SK-N-SH (cell line): ENCODE measurements around the gene KCNMB1. TPM values are rescaled to one million over a fixed set of nuclear protein-coding genes. Genes with fewer than 3 reads are reported as not detected.

ENCODE experiments used
- CTCF ChIA-PET: fragments of 300-600, 350-600 bp; formaldehyde crosslinking; extraction: SDS; loops from one replicate; lab custom pipeline; 2021; lab: Yijun Ruan, JAX
- POLR2A ChIA-PET: fragments of 350-600 bp; sonication (Branson Sonifier 250); formaldehyde crosslinking; extraction: SDS; loops from one replicate; lab custom pipeline; 2020; ENCODE audit warnings: antibody characterized with exemption, inconsistent platforms; lab: Yijun Ruan, JAX
- DNase-seq: peaks from one replicate; pipeline ENCODE4 v3.0.0; 2012
- H2AFZ ChIP-seq: fragments of 200-600 bp; sonication (generic); 2 replicates; pipeline ENCODE4 v1.8.1; 2016; ENCODE audit warnings: antibody characterized with exemption, mild to moderate bottlenecking, low read depth
- H3F3A ChIP-seq: fragments of 200-600 bp; sonication (generic); replicated peaks from 2 replicates; pipeline ENCODE3; 2016; ENCODE audit warnings: antibody characterized with exemption, mild to moderate bottlenecking; ENCODE audit not compliant: insufficient read depth
- H3K27ac ChIP-seq, 2 experiments: fragments of 200-500 bp in 1 of 2; fragments of 200-600 bp in 1 of 2; sonication (Bioruptor generic) in 1 of 2; sonication (generic), shearing (Covaris generic) in 1 of 2; 2 replicates each; pipeline versions ENCODE4 v1.5.1 to v1.6.1; 2014 to 2016; ENCODE audit warnings: low read depth in 2 of 2, inconsistent platforms in 1 of 2, low read length in 1 of 2, mild to moderate bottlenecking in 1 of 2, mixed read lengths in 1 of 2
- H3K27me3 ChIP-seq: fragments of 200-600 bp; sonication (generic), shearing (Covaris generic); 2 replicates; pipeline ENCODE4 v1.6.1; 2016; ENCODE audit warnings: mixed run types; ENCODE audit not compliant: insufficient read depth
- H3K36me3 ChIP-seq, 2 experiments: fragments of 200-500 bp in 1 of 2; fragments of 200-600 bp in 1 of 2; sonication (Bioruptor generic) in 1 of 2; sonication (generic) in 1 of 2; replicated peaks in 1 of 2; 2 replicates each; pipeline versions ENCODE3 to v1.5.1; 2014 to 2016; ENCODE audit warnings: low read length in 1 of 2, mild to moderate bottlenecking in 1 of 2; ENCODE audit not compliant: insufficient read depth in 2 of 2, control insufficient read depth in 1 of 2
- H3K4me1 ChIP-seq, 2 experiments: fragments of 200-500 bp in 1 of 2; fragments of 200-600 bp in 1 of 2; sonication (Bioruptor generic) in 1 of 2; sonication (generic), shearing (Covaris generic) in 1 of 2; 2 replicates each; pipeline versions ENCODE4 v1.5.1 to v1.6.1; 2014 to 2016; ENCODE audit warnings: low read depth in 1 of 2, low read length in 1 of 2, mixed run types in 1 of 2; ENCODE audit not compliant: insufficient read depth in 2 of 2, control insufficient read depth in 1 of 2
- H3K4me2 ChIP-seq: fragments of 200-600 bp; sonication (generic), shearing (Covaris generic); 2 replicates; pipeline ENCODE4 v1.6.1; 2017; ENCODE audit warnings: mixed run types
- H3K4me3 ChIP-seq, 2 experiments: fragments of 200-500 bp in 1 of 2; fragments of 200-600 bp in 1 of 2; sonication (Bioruptor generic) in 1 of 2; sonication (generic), shearing (Covaris generic) in 1 of 2; 2 replicates each; pipeline versions ENCODE4 v1.5.1 to v1.8.1; 2014 to 2016; ENCODE audit warnings: low read depth in 2 of 2, inconsistent platforms in 1 of 2, low read length in 1 of 2, mild to moderate bottlenecking in 1 of 2, mixed read lengths in 1 of 2, moderate library complexity in 1 of 2
- H3K79me2 ChIP-seq: fragments of 200-600 bp; sonication (generic); 2 replicates; pipeline ENCODE4 v1.8.1; 2017; ENCODE audit warnings: mild to moderate bottlenecking; ENCODE audit not compliant: insufficient read depth
- H3K9ac ChIP-seq: fragments of 200-600 bp; sonication (generic); 2 replicates; pipeline ENCODE4 v1.6.1; 2017; ENCODE audit warnings: mixed run types
- H3K9me2 ChIP-seq: fragments of 200-600 bp; sonication (generic); 2 replicates; pipeline ENCODE4 v1.6.1; 2017; ENCODE audit warnings: mixed run types
- H3K9me3 ChIP-seq: fragments of 200-600 bp; sonication (generic); 2 replicates; pipeline ENCODE4 v1.6.1; 2017; ENCODE audit warnings: mixed run types, mild to moderate bottlenecking, moderate library complexity
- H4K20me1 ChIP-seq: fragments of 200-600 bp; sonication (generic); 2 replicates; pipeline ENCODE4 v1.6.1; 2017; ENCODE audit warnings: mild to moderate bottlenecking, mixed run types; ENCODE audit not compliant: insufficient read depth
- CHD2 ChIP-seq: fragments of 150-350 bp; IDR thresholded peaks from 2 replicates; pipeline ENCODE4 v1.6.1; 2018; ENCODE audit warnings: low read length; ENCODE audit not compliant: partially characterized antibody
- EZH2phosphoT487 ChIP-seq: fragments of 200-600 bp; sonication (generic); IDR thresholded peaks from 2 replicates; pipeline ENCODE4 v1.6.1; 2017; ENCODE audit warnings: low read depth, mixed run types, mild to moderate bottlenecking, antibody characterized with exemption, moderate library complexity, borderline replicate concordance
- FOSL2 ChIP-seq: IDR thresholded peaks from 2 replicates; pipeline ENCODE4 v1.4.0; 2012; ENCODE audit warnings: low read depth, mild to moderate bottlenecking, moderate library complexity, borderline replicate concordance
- FOXJ3 ChIP-seq: sonication (generic); formaldehyde crosslinking; IDR thresholded peaks from 2 replicates; pipeline ENCODE4 v1.5.1; 2020; ENCODE audit warnings: mild to moderate bottlenecking, missing genetic modification reagents
- GABPA ChIP-seq: IDR thresholded peaks from 2 replicates; pipeline ENCODE4 v1.4.0; 2012; ENCODE audit warnings: low read depth, mild to moderate bottlenecking
- GATA2 ChIP-seq: sonication (generic); formaldehyde crosslinking; IDR thresholded peaks from 2 replicates; pipeline ENCODE4 v1.5.0; 2020; ENCODE audit warnings: mild to moderate bottlenecking, missing genetic modification reagents
- MAX ChIP-seq: IDR thresholded peaks from 2 replicates; pipeline ENCODE4 v1.4.0; 2012; ENCODE audit warnings: low read depth
- MXI1 ChIP-seq: IDR thresholded peaks from 2 replicates; pipeline ENCODE4 v1.6.1; 2012; ENCODE audit warnings: mild to moderate bottlenecking, low read depth, low read length, improper control_type of control experiment
- POLR2AphosphoS5 ChIP-seq: IDR thresholded peaks from 2 replicates; pipeline ENCODE4 v1.6.1; 2012; ENCODE audit warnings: low read depth, low read length
- RAD21 ChIP-seq: IDR thresholded peaks from 2 replicates; pipeline ENCODE4 v1.6.1; 2012; ENCODE audit warnings: mild to moderate bottlenecking, low read length
- RCOR1 ChIP-seq: fragments of 150-350 bp; IDR thresholded peaks from 2 replicates; pipeline ENCODE4 v1.6.1; 2017; ENCODE audit warnings: antibody characterized with exemption, low read length
- RFX5 ChIP-seq: IDR thresholded peaks from 2 replicates; pipeline ENCODE4 v1.6.1; 2012; ENCODE audit warnings: mild to moderate bottlenecking, improper control_type of control experiment, low read length
- RXRA ChIP-seq: IDR thresholded peaks from 2 replicates; pipeline ENCODE4 v1.4.0; 2012; ENCODE audit warnings: low read depth, mild to moderate bottlenecking, borderline replicate concordance
- SIN3A ChIP-seq: IDR thresholded peaks from 2 replicates; pipeline ENCODE4 v1.6.1; 2012; ENCODE audit warnings: low read depth, mild to moderate bottlenecking, low read length, moderate library complexity, borderline replicate concordance
- TAF1 ChIP-seq: IDR thresholded peaks from 2 replicates; pipeline ENCODE4 v1.6.1; 2012; ENCODE audit warnings: low read depth, mild to moderate bottlenecking, low read length, moderate library complexity, borderline replicate concordance
- TCF12 ChIP-seq: IDR thresholded peaks from 2 replicates; pipeline ENCODE4 v1.4.0; 2012
- USF1 ChIP-seq: IDR thresholded peaks from 2 replicates; pipeline ENCODE4 v1.4.0; 2012; ENCODE audit warnings: low read depth, borderline replicate concordance
- ZBTB33 ChIP-seq: IDR thresholded peaks from 2 replicates; pipeline ENCODE4 v1.4.0; 2012; ENCODE audit warnings: low read depth, borderline replicate concordance
- WGBS: methylation state at CpG from one replicate; pipeline ENCODE4 v1.1.6; 2017; ENCODE audit warnings: low lambda C conversion rate; 5-methylcytosine and 5-hydroxymethylcytosine counted together
- polyA plus RNA-seq, 3 experiments: library from polyadenylated mRNA; depleted of rRNA; stranded (reverse); fragments of >200 nt; gene quantifications; 2 replicates each; pipeline ENCODE4 v1.2.3, GENCODE V29; 2012
- TF ChIP-seq, protein P1 (sequence below): IDR thresholded peaks from 2 replicates; pipeline ENCODE4; 2012
- TF ChIP-seq, protein P2 (sequence below): fragments of 150-350 bp; IDR thresholded peaks from 2 replicates; pipeline ENCODE4 v1.6.1; 2016; ENCODE audit warnings: mild to moderate bottlenecking, low read depth, low read length

KCNMB1 gene
- polyA plus RNA-seq, 1 of the 3 experiments (the other 2 are of a cell fraction) = not detected

- no peak overlapping the region for H2AFZ ChIP-seq
Observed at GRCh38 chr5:170416526-170416925, 27.4 kb upstream of the KCNMB1 start.

DNA sequence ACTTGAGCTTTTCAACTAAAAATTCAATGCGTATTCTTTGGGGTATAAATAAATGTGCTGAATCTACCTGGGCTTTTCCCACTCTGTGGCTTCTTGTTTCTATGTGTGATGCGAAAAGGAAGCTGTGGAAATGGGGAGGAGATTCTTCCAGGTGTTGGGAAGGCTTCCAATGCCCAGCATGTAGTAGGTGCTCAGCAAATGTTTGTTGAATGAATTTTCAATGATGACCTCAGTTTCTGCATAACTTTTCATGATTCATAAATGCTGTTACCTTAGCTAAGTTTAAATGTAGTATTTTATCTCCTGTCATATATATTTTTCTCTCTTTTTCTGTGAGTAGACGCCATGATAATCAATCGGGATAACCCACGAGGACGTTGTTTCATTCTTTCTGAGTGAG lies 25.6 kb upstream of the KCNMB1 start:
- no peak for TF ChIP-seq CHD2
- no peak for TF ChIP-seq RXRA
- TF ChIP-seq TCF12 = no peak
- no peak for TF ChIP-seq FOXJ3 (CRISPR knock-in tag)
- no peak for TF ChIP-seq GABPA
- TF ChIP-seq RCOR1 = no peak
- no peak for TF ChIP-seq GATA2 (CRISPR knock-in tag)
- no peak for TF ChIP-seq ZBTB33
- TF ChIP-seq, protein P1, sequence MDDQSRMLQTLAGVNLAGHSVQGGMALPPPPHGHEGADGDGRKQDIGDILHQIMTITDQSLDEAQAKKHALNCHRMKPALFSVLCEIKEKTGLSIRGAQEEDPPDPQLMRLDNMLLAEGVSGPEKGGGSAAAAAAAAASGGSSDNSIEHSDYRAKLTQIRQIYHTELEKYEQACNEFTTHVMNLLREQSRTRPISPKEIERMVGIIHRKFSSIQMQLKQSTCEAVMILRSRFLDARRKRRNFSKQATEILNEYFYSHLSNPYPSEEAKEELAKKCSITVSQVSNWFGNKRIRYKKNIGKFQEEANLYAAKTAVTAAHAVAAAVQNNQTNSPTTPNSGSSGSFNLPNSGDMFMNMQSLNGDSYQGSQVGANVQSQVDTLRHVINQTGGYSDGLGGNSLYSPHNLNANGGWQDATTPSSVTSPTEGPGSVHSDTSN = no peak
- TF ChIP-seq MAX = no peak
- TF ChIP-seq USF1 = no peak
- TF ChIP-seq FOSL2 = no peak
- TF ChIP-seq, protein P2, sequence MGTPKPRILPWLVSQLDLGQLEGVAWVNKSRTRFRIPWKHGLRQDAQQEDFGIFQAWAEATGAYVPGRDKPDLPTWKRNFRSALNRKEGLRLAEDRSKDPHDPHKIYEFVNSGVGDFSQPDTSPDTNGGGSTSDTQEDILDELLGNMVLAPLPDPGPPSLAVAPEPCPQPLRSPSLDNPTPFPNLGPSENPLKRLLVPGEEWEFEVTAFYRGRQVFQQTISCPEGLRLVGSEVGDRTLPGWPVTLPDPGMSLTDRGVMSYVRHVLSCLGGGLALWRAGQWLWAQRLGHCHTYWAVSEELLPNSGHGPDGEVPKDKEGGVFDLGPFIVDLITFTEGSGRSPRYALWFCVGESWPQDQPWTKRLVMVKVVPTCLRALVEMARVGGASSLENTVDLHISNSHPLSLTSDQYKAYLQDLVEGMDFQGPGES = no peak
- CTCF ChIA-PET = interaction anchor here (0.7 to 17.9 kb wide), 5 partner anchors 9 to 218 kb away, joined by 3 to 257 read pairs (median 3); no protein-coding TSS in a partner anchor
- POLR2A ChIA-PET = no interaction called here

More at GRCh38 chr5:170416526-170416925, 27.4 kb upstream of the KCNMB1 start:
- Histone ChIP-seq H3K9me2 (no peaks in the 10 kb centered on the region), H3K9me3 (no peaks in the 10 kb centered on the region), H3F3A (no peaks in the 10 kb centered on the region), H3K4me1 (no peaks in the 10 kb centered on the region; a peak in 1 of 4 replicates), H3K9ac (no peak overlapping the region), H4K20me1 (no peaks in the 10 kb centered on the region), H3K27me3 (peaks cover 6% of the 10 kb centered on the region; the same call in 1 of the 2 replicates), H3K36me3 (no peaks in the 10 kb centered on the region), H3K27ac (no peak overlapping the region), H3K79me2 (no peaks in the 10 kb centered on the region), H3K4me3 (no peak overlapping the region), H3K4me2 (no peak overlapping the region)
- WGBS = 67% methylated on average over 4 of the region's 4 CpGs
- ChIA-PET POLR2A (no interaction called here), CTCF (interaction anchor here (0.6 to 17.9 kb wide), 8 partner anchors 9 to 235 kb away, joined by 3 to 257 read pairs (median 6); no protein-coding TSS in a partner anchor)
- DNase-seq = no peak
- TF ChIP-seq, protein P2 = no peak
- TF ChIP-seq RXRA (no peak), TAF1 (no peak), RFX5 (no peak), POLR2AphosphoS5 (no peak), MAX (no peak), TCF12 (no peak), FOXJ3 (CRISPR knock-in tag) (no peak), EZH2phosphoT487 (no peak), SIN3A (no peak), RCOR1 (no peak), FOSL2 (no peak), RAD21 (no peak), MXI1 (no peak)

More for the DNA sequence above, 25.6 kb upstream of the KCNMB1 start:
- H3K4me2 ChIP-seq = no peak overlapping the region
- H3K27ac ChIP-seq = no peak overlapping the region
- WGBS = 84% methylated on average over 6 of the region's 6 CpGs
- no peaks in the 10 kb centered on the region for H3K79me2 ChIP-seq
- DNase-seq = no peak
- peaks cover 6% of the 10 kb centered on the region; the same call in 1 of the 2 replicates for H3K27me3 ChIP-seq
- no peaks in the 10 kb centered on the region for H4K20me1 ChIP-seq
- H3K9ac ChIP-seq = no peak overlapping the region
- no peaks in the 10 kb centered on the region for H3F3A ChIP-seq
- no peaks in the 10 kb centered on the region for H3K9me2 ChIP-seq
- no peaks in the 10 kb centered on the region; a peak in 1 of 4 replicates for H3K4me1 ChIP-seq
- H3K36me3 ChIP-seq = no peaks in the 10 kb centered on the region
- no peak overlapping the region for H2AFZ ChIP-seq
- no peak overlapping the region for H3K4me3 ChIP-seq
- H3K9me3 ChIP-seq = no peaks in the 10 kb centered on the region
